Measurements from ENCODE around the gene ASTL. TPM values are rescaled to one million over a fixed set of nuclear protein-coding genes. Genes with fewer than 3 reads are reported as not detected.
"Not testable (repeated sequence)": the region's sequence is repeated elsewhere in the genome, so short reads cannot be mapped to it uniquely, and the experiment has no call there.

Gene ASTL
- total and polyA plus RNA-seq, 2 experiments from 2014 or later, result not detected

DNA sequence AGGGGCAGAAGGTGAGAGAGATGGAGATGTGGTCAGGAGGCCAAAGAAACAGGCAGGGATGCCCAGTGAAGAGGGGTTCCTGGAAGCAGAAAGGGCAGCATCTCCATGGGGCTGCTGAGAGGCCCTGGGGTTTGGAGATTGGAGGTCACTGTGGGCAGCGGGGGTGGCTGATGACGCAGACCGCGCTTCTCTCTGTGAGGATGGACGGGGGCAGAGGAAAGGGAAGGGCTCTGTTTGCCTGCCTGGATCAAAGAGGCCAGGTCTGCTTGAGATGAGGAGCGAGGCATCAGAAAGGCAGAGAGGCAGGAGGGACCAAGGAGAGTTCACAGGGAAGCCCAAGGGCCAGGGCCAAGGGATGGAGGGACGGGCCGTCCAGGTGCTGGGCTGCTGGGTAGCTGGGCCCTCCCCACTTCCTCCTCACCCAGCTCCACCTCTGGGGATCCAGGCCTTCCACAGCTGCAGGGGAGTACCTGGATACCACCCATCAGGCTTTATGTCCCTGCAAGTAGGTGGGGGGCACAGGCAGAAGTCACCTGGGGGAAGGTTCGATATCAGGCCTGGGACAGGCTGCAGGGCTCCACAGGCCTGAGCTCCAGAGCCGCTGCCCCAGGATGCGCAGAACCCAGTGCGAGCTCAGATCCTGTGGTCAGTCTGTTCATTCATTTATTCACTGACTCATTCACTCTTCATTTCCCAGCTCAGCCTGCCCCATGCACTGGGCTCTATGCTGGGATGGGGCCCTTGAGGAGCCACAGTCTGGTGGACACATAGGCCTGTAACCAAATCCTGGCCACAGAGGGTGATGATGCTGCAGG lies 52.6 kb downstream of the ASTL start:
- Histone ChIP-seq H3K4me1 (ENCODE audit: low read depth) (peaks cover 15% of the 10 kb centered on the region), H3K27ac (no peak overlapping the region), H3K4me3 (no peak overlapping the region), H3K9me3 (ENCODE audit: low read depth) (no peaks in the 10 kb centered on the region), H3K27me3 (no peaks in the 10 kb centered on the region), H3K36me3 (no peaks in the 10 kb centered on the region)
- no peak for DNase-seq (ENCODE audit: low read depth in 1 of 2, low spot score in 1 of 2)
- TF ChIP-seq, protein P1, sequence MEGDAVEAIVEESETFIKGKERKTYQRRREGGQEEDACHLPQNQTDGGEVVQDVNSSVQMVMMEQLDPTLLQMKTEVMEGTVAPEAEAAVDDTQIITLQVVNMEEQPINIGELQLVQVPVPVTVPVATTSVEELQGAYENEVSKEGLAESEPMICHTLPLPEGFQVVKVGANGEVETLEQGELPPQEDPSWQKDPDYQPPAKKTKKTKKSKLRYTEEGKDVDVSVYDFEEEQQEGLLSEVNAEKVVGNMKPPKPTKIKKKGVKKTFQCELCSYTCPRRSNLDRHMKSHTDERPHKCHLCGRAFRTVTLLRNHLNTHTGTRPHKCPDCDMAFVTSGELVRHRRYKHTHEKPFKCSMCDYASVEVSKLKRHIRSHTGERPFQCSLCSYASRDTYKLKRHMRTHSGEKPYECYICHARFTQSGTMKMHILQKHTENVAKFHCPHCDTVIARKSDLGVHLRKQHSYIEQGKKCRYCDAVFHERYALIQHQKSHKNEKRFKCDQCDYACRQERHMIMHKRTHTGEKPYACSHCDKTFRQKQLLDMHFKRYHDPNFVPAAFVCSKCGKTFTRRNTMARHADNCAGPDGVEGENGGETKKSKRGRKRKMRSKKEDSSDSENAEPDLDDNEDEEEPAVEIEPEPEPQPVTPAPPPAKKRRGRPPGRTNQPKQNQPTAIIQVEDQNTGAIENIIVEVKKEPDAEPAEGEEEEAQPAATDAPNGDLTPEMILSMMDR (IDR thresholded peaks at IDR 0.05; ENCODE audit: low read depth, low read length), result no peak

DNA sequence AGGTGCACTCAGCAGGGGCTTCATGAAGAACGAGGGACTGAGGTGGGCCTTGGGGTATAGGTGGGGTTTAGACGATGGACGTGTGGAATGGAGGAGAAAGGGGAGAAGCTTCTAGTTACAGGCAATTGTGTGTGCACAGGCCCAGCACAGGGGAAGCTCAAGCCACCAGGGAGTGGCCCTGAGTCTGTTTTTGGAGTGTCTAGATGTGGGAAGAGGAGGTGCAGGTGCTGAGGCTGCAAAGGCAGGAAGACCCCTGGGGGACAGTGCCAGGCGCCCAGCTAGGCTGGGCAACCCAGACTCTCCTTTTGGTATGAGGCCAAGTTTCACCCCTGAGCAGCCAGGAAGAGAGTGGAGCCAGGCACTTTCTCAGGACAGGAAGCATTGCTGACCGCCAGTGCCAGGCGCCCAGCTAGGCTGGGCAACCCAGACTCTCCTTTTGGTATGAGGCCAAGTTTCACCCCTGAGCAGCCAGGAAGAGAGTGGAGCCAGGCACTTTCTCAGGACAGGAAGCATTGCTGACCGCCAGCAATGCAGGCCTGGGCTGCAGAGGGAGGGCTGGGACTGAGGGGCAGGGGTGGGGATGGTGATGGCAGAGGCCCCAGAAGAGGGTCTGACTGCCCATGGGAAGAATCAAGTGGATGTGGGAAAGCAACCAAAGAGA lies 53.3 kb downstream of the ASTL start:
- DNase-seq (ENCODE audit: low read depth in 1 of 2, low spot score in 1 of 2); H3K36me3 ChIP-seq: not testable (repeated sequence)

DNA sequence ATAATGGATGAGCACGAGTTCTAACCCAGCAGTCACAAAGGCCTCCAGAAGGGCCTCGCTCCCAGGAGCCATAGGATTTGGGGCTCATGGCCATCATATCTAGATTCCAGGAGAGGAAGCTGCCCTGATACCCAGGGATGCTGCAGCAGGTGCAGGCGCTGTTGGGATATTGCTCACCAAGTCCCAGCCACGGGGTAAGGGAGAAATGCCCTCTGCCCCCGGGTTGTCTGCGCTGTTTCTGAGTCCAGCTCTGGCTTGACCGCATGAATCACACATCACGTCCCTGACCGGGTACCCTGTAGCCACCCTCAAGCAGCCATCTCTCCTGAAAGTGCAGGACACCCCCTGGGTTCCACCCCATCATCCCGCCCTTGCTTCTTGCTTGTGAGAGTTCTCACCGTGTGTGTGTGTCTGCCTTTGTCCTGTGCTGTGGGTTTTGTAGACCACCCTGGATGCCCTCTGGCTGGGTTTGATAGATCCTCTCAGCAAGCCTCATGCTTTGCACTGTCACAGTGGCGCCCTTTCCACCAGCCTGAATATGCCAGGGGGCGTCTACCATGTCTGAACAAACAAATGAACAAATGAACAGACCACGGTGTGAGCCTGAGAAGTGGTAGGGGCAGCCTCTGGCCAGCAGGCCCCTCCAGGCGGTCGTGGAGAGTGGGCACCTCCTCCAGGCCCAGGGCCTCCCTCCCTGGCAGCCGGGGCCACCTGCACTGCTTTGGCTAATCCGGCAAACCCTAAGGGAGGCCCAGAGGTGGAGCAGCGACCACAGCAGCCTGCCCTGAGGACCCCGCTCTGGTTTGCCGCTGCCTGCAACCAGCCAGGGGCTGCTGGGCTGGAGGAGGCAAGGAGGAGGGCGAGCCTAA lies 54.1 kb downstream of the ASTL start:
- H3K4me1 ChIP-seq (ENCODE audit: low read depth), result no peaks in the 10 kb centered on the region
- H3K4me3 ChIP-seq, result no peak overlapping the region
- H3K27ac ChIP-seq, result no peak overlapping the region
- no peak for DNase-seq (ENCODE audit: low read depth in 1 of 2, low spot score in 1 of 2)
- TF ChIP-seq, protein P1 (IDR thresholded peaks at IDR 0.05; ENCODE audit: low read depth, low read length), result no peak
- H3K36me3 ChIP-seq, result no peaks in the 10 kb centered on the region
- H3K27me3 ChIP-seq, result no peaks in the 10 kb centered on the region
- H3K9me3 ChIP-seq (ENCODE audit: low read depth), result no peaks in the 10 kb centered on the region

More for the DNA sequence above, 53.3 kb downstream of the ASTL start:
- not testable (repeated sequence) for H3K27ac ChIP-seq; H3K9me3 ChIP-seq (ENCODE audit: low read depth); H3K4me1 ChIP-seq (ENCODE audit: low read depth); H3K27me3 ChIP-seq; H3K4me3 ChIP-seq

DNA sequence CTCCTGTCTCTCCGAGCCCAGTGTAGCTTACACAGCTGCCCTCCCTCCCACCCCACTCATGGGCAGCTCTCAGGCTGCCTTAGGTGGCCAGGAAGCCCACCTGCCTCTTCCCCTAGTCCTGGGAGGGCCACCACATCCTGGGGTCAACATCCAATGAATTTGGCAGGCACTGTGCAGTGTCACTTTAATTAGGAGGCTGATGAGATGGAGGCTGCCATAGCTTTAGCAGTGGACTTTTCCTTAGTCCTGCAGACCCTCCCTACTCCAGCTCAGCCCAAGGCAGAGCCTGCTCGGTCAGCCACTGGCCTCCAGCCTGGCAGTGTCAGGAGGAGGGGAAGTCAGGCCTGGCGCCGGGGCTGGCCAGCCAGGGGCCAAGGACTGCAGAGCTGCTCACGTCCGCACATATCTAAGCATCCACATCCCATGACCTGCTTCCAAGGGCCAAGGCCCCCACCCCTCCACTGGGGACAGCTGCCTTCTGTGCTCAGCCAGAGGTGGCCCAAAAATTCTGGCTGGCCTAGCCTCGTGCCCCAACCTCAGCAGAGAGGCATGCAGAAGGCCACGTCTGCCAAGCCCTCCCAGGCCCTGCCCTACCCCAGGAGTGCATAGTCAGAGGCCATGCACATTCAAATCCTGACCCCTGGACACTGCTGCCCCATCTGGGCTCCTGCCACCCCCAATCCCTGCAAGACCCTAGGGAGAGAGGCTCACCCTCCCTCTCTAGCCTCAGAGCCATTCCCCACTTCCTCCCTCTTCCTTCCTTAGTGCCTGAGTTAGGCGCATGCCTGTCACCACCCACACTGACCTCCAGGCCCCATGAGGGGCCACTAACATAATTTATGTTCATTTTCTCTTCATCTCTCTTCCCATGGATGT lies 55.0 kb downstream of the ASTL start:
- TF ChIP-seq, protein P1 (IDR thresholded peaks at IDR 0.05; ENCODE audit: low read depth, low read length), result no peak
- H3K4me1 ChIP-seq (ENCODE audit: low read depth), result no peaks in the 10 kb centered on the region
- H3K36me3 ChIP-seq, result no peaks in the 10 kb centered on the region
- no peak overlapping the region for H3K27ac ChIP-seq
- DNase-seq (ENCODE audit: low read depth in 1 of 2, low spot score in 1 of 2), result no peak
- H3K4me3 ChIP-seq, result no peak overlapping the region
- H3K27me3 ChIP-seq, result no peaks in the 10 kb centered on the region
- no peaks in the 10 kb centered on the region for H3K9me3 ChIP-seq (ENCODE audit: low read depth)

DNA sequence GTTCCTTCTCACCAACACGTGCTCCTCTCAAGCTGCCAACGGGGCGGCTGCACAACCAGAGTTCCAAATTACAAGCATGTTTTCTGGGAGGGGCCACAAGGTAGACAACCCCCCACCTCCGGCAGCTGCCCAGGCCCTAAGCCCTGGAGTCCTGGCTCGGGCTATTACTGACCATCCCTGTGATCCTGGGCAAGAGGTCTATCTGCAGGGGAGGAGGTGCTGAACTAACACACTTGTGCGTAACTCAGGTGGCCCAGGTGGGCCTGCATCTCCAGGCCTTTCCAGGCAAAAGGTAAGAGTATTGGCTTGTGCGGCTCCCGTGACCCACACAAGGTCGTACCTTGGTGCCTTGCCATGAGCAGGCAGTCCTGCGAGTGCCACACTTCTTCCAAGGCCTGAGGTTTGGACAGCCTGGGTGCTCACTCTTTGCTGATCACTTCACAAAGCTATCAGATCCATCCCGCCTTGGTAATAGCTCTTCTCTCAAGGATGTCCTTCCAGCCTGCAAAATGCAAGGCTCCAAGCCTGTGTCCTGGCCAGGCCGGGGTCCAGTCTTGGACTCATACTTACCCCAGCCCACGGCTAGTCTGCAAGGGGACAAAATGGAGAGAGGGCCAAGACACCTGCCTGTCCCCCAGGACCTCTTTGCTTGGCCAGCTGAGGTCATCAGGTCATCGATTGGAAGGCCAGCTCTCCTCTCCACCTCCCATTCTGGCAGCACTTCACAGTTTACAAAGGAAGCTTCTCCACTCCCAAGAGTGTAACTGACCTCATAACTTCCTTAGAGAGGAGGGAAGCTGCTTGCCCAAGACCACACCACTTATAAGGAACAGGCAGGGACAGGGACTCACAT lies 55.9 kb downstream of the ASTL start:
- no peaks in the 10 kb centered on the region for H3K36me3 ChIP-seq
- TF ChIP-seq, protein P1 (IDR thresholded peaks at IDR 0.05; ENCODE audit: low read depth, low read length), result no peak
- no peak overlapping the region for H3K4me3 ChIP-seq
- no peaks in the 10 kb centered on the region for H3K4me1 ChIP-seq (ENCODE audit: low read depth)
- H3K27me3 ChIP-seq, result no peaks in the 10 kb centered on the region
- no peak for DNase-seq (ENCODE audit: low read depth in 1 of 2, low spot score in 1 of 2)
- no peak overlapping the region for H3K27ac ChIP-seq
- H3K9me3 ChIP-seq (ENCODE audit: low read depth), result no peaks in the 10 kb centered on the region
